Thymus (tissue), 14 donors: ENCODE data around the gene OOEP. TPM values are rescaled to one million over a fixed set of nuclear protein-coding genes. Genes with fewer than 3 reads are reported as not detected.
"Not testable (repeated sequence)": the region's sequence is repeated elsewhere in the genome, so short reads cannot be mapped to it uniquely, and the experiment has no call there.

ENCODE experiments used
- DNase-seq, 9 donors: peaks; one replicate each; pipeline ENCODE4 v3.0.0-alpha.2; 2013; ENCODE audit warnings: low spot score in 9 of 9, low read depth in 6 of 9, missing footprints in 1 of 9
- H3K27ac ChIP-seq, 2 donors: one replicate each; pipeline ENCODE4 v1.5.1; 2013; ENCODE audit warnings: control low read depth in 1 of 2, low read depth in 1 of 2, low read length in 1 of 2, mild to moderate bottlenecking in 1 of 2, moderate library complexity in 1 of 2
- H3K27me3 ChIP-seq, 2 donors: one replicate each; pipeline ENCODE4 v1.5.1; 2013; ENCODE audit warnings: low read length in 1 of 2; ENCODE audit not compliant: control insufficient read depth in 2 of 2, insufficient read depth in 1 of 2
- H3K36me3 ChIP-seq, 2 donors: one replicate each; pipeline ENCODE4 v1.5.1; 2013; ENCODE audit warnings: low read length in 1 of 2, mild to moderate bottlenecking in 1 of 2, moderate library complexity in 1 of 2; ENCODE audit not compliant: control insufficient read depth in 2 of 2, insufficient read depth in 2 of 2
- H3K4me1 ChIP-seq, 2 donors: one replicate each; pipeline ENCODE4 v1.5.1; 2013; ENCODE audit warnings: low read length in 2 of 2; ENCODE audit not compliant: control insufficient read depth in 2 of 2, insufficient read depth in 2 of 2
- H3K4me3 ChIP-seq, 2 donors: one replicate each; pipeline ENCODE4 v1.5.1; 2013; ENCODE audit warnings: low read length in 2 of 2, control low read depth in 1 of 2, mild to moderate bottlenecking in 1 of 2
- H3K9me3 ChIP-seq, 2 donors: one replicate each; pipeline ENCODE4 v1.5.1; 2013; ENCODE audit warnings: low read length in 1 of 2, mild to moderate bottlenecking in 1 of 2; ENCODE audit not compliant: control insufficient read depth in 2 of 2, insufficient read depth in 1 of 2
- WGBS: extraction: QIAGEN DNeasy Blood & Tissue Kit; methylation state at CpG from one replicate; pipeline ENCODE4 v1.1.7; 2013; 5-methylcytosine and 5-hydroxymethylcytosine counted together
- long read RNA-seq, 10 donors: transcript quantifications; one replicate each; lab custom pipeline, GENCODE V29; 2026
- polyA plus RNA-seq: library from polyadenylated mRNA; stranded (reverse); fragments of 200-250 nt; gene quantifications from one replicate; pipeline ENCODE4 v1.2.3, GENCODE V29; 2013
- total RNA-seq: library from RNA; stranded (reverse); fragments of 120-200 nt; gene quantifications from one replicate; pipeline ENCODE4 v1.2.4, GENCODE V29; 2013
- donor health status: healthy.

The OOEP gene
- total RNA-seq (not detected), polyA plus RNA-seq (0.23 TPM)
- long read RNA-seq, donor 1: 0 reads
- long read RNA-seq, donor 2: 0 reads
- long read RNA-seq, donor 3: 0 reads
- long read RNA-seq, donor 4: 0 reads
- long read RNA-seq, donor 5: 0 reads
- long read RNA-seq, donor 6: 0 reads
- long read RNA-seq, donor 7: 0 reads
- long read RNA-seq, donor 8: 0 reads
- long read RNA-seq, donor 9: 0 reads
- long read RNA-seq, donor 10: 0 reads

GRCh38 chr6:73369563-73369962 lies at the start of gene OOEP:
Gene OOEP, minus strand, starts transcription at chr6:73369897. Its CDS starts 105 bp downstream, at chr6:73369792.
- Histone ChIP-seq H3K27me3 (no peaks in the 10 kb centered on the region), H3K9me3 (peaks cover 0 to under 1% of the 10 kb centered on the region in 2 donors), H3K4me1 (no peaks in the 10 kb centered on the region), H3K36me3 (no peaks in the 10 kb centered on the region), H3K4me3 (no peak within 1 kb of the TSS), H3K27ac (no peak within 1 kb of the TSS)
- WGBS: 98% methylated on average over 36 of the region's 36 CpGs
- no peak for DNase-seq

- H3K36me3 ChIP-seq: peaks cover 0 to 3% of the 10 kb centered on the region in 2 donors
- no peak for DNase-seq
- no peaks in the 10 kb centered on the region for H3K27me3 ChIP-seq
- WGBS: 97% methylated on average over 11 of the region's 11 CpGs
- no peak overlapping the region for H3K27ac ChIP-seq
- no peak overlapping the region for H3K4me3 ChIP-seq
- H3K4me1 ChIP-seq: peaks cover 0 to 6% of the 10 kb centered on the region in 2 donors
- H3K9me3 ChIP-seq: no peaks in the 10 kb centered on the region
Observed at GRCh38 chr6:73418081-73418741, 48.5 kb upstream of the OOEP start.

GRCh38 chr6:73413102-73413501 lies 43.4 kb upstream of the OOEP start:
- H3K36me3 ChIP-seq: no peaks in the 10 kb centered on the region
- H3K4me1 ChIP-seq: no peaks in the 10 kb centered on the region
- H3K4me3 ChIP-seq: no peak overlapping the region
- WGBS: over 99% methylated on average over 3 of the region's 3 CpGs
- no peaks in the 10 kb centered on the region for H3K9me3 ChIP-seq
- no peaks in the 10 kb centered on the region for H3K27me3 ChIP-seq
- no peak overlapping the region for H3K27ac ChIP-seq
- no peak for DNase-seq

DNA sequence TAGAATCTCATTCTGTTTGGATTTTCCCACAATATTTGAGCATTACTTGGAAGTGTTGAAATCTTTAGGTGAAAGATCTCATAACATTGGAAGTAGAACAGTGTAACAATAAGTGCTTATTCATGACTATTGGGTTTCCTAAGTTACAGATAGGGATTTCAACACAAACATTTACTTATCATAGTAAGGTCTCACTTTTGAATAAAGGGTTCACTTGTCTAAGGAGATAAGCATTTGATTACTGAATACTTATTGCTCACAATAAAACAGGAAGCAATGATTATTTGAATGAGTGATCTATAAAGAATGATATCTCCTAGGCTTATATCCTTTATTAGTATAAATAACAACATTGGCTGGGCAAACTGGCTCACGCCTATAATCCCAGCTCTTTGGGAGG lies 39.7 kb upstream of the OOEP start:
- H3K4me1 ChIP-seq: no peaks in the 10 kb centered on the region
- H3K9me3 ChIP-seq: no peaks in the 10 kb centered on the region
- no peaks in the 10 kb centered on the region for H3K27me3 ChIP-seq
- no peaks in the 10 kb centered on the region for H3K36me3 ChIP-seq
- no peak for DNase-seq
- H3K4me3 ChIP-seq: no peak overlapping the region
- no peak overlapping the region for H3K27ac ChIP-seq
- 100% methylated on average over 1 of the region's 1 CpG for WGBS

- no peaks in the 10 kb centered on the region for H3K9me3 ChIP-seq
- no peaks in the 10 kb centered on the region for H3K4me1 ChIP-seq
- H3K4me3 ChIP-seq: no peak overlapping the region
- no peak for DNase-seq
- no peaks in the 10 kb centered on the region for H3K36me3 ChIP-seq
- H3K27ac ChIP-seq: no peak overlapping the region
- no peaks in the 10 kb centered on the region for H3K27me3 ChIP-seq
Observed at GRCh38 chr6:73400656-73401055, 31.0 kb upstream of the OOEP start.

GRCh38 chr6:73395875-73396274 lies 26.2 kb upstream of the OOEP start:
- Histone ChIP-seq H3K36me3 (no peaks in the 10 kb centered on the region), H3K4me3 (no peak overlapping the region), H3K9me3 (peaks cover 0 to 11% of the 10 kb centered on the region in 2 donors), H3K27ac (no peak overlapping the region), H3K27me3 (no peaks in the 10 kb centered on the region), H3K4me1 (no peaks in the 10 kb centered on the region)
- no peak for DNase-seq
- WGBS: 98% methylated on average over 10 of the region's 10 CpGs

DNA sequence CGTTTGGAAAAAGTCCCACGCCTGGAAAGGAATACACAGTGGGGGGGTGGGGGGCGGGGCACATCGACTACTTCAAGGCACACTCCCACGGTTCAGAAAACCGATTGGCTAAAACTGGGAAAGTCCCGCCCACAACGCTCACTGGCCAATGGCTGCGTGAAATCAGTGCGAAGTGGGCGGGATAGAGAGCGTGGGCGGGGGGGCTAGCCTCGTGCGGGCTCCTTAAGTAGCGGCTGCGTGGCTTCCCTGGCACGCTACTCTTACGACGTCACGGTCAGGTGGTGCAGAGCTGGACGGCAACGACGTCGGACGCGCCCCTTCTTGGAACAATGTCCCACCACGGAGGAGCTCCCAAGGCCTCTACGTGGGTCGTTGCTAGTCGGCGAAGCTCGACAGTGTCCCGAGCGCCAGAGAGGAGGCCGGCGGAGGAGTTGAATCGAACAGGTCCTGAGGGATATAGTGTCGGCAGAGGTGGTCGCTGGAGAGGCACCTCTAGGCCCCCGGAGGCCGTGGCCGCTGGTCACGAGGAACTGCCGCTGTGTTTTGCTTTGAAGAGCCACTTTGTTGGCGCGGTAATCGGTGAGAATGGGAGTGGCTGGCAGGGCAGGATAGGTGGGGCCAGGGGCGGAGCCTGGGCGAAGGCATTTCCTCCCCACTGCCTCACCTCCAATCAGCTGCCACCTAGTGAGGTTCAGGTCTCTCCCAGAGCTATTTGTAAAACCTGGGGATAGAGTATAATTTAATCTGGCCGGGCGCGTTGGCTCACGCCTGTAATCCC lies 25.1 kb upstream of the OOEP start, which contains the start of gene DDX43:
DDX43 (plus strand) TSS at position 252 of the 778 bp plus-strand sequence; CDS start at position 330, 78 bp downstream.
- peaks cover 0 to 11% of the 10 kb centered on the region in 2 donors for H3K9me3 ChIP-seq
- no peaks in the 10 kb centered on the region for H3K36me3 ChIP-seq
- DNase-seq: peak in 2 of 9 donors; percentile 18 to 25
- H3K27me3 ChIP-seq: peaks cover 0 to 2% of the 10 kb centered on the region in 2 donors
- no peak within 1 kb of the TSS for H3K27ac ChIP-seq
- 73% methylated on average over 54 of the region's 54 CpGs for WGBS
- peak within 1 kb of the TSS in 1 of 2 donors; percentile 39 for H3K4me3 ChIP-seq
- H3K4me1 ChIP-seq: no peaks in the 10 kb centered on the region

DNA sequence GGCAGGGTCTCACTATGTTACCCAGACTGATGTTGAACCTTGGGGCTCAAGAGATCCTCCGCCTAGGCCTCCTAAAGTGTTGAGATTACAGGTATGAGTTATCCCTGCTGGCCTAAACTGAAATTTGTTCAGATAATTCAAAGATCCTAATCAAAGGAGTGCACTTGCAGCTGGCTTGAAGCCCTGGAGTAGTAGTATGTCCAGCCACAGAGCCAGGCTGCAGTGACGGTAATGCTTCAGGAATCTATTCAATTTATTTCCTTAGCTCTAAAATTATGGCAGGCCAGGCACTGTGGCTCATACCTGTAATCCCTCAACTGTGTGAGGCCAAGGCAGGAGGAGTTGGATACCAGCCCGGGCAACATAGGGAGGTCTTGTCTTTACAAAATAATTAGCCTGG lies 23.6 kb upstream of the OOEP start:
- H3K27ac ChIP-seq: no peak overlapping the region
- H3K27me3 ChIP-seq: peaks cover 0 to 12% of the 10 kb centered on the region in 2 donors
- H3K36me3 ChIP-seq: no peaks in the 10 kb centered on the region
- H3K4me1 ChIP-seq: no peaks in the 10 kb centered on the region
- 98% methylated on average over 3 of the region's 3 CpGs for WGBS
- no peak for DNase-seq
- H3K9me3 ChIP-seq: peaks cover 0 to 11% of the 10 kb centered on the region in 2 donors
- H3K4me3 ChIP-seq: no peak overlapping the region

GRCh38 chr6:73392188-73392587 lies 22.5 kb upstream of the OOEP start:
- Histone ChIP-seq H3K27me3 (peaks cover 3 to 18% of the 10 kb centered on the region in 2 donors), H3K9me3 (peaks cover 0 to 11% of the 10 kb centered on the region in 2 donors)
- H3K4me3 ChIP-seq, H3K27ac ChIP-seq, H3K4me1 ChIP-seq, DNase-seq, H3K36me3 ChIP-seq: not testable (repeated sequence)
- 95% methylated on average over 4 of the region's 4 CpGs for WGBS
